Measurements from ENCODE around the gene NQO1. TPM values are rescaled to one million over a fixed set of nuclear protein-coding genes. Genes with fewer than 3 reads are reported as not detected.

NQO1 gene
- total and polyA plus RNA-seq, 2 of the 13 experiments (the other 11 are each of a cell fraction or from before 2014, with no cell fraction given) = 464 to 1,060 TPM

GRCh38 chr16:69680358-69680757, 46.0 kb downstream of the NQO1 start (continued):
- TF ChIP-seq ZNF362 (CRISPR knock-in tag; IDR thresholded peaks at IDR 0.05; ENCODE audit: borderline replicate concordance) = no peak
- no peak for TF ChIP-seq RFXAP (CRISPR knock-in tag; IDR thresholded peaks at IDR 0.05; ENCODE audit: borderline replicate concordance)
- TF ChIP-seq ZC3H13 (CRISPR knock-in tag; IDR thresholded peaks at IDR 0.05) = no peak
- no peak for TF ChIP-seq BCL3 (CRISPR knock-in tag; IDR thresholded peaks at IDR 0.05)
- TF ChIP-seq ZNF562 (CRISPR knock-in tag; IDR thresholded peaks at IDR 0.05; ENCODE audit: borderline replicate concordance) = no peak
- TF ChIP-seq MEIS1 (CRISPR knock-in tag; IDR thresholded peaks at IDR 0.05; ENCODE audit: borderline replicate concordance) = no peak
- no peak for TF ChIP-seq IKZF5 (CRISPR knock-in tag; IDR thresholded peaks at IDR 0.05)
- no peak for TF ChIP-seq ZNF704 (CRISPR knock-in tag; IDR thresholded peaks at IDR 0.05; ENCODE audit: borderline replicate concordance)
- no peak for TF ChIP-seq PHF20 (CRISPR knock-in tag; IDR thresholded peaks at IDR 0.05)
- no peak for TF ChIP-seq ZNF607 (CRISPR knock-in tag; IDR thresholded peaks at IDR 0.05; ENCODE audit: borderline replicate concordance)
- no peak for TF ChIP-seq MTERF4 (CRISPR knock-in tag; IDR thresholded peaks at IDR 0.05)
- no peak for TF ChIP-seq ZBTB38 (CRISPR knock-in tag; IDR thresholded peaks at IDR 0.05)
- TF ChIP-seq RBFOX2 (IDR thresholded peaks at IDR 0.05; ENCODE audit: low read depth, low read length) = no peak
- TF ChIP-seq ZNF883 (CRISPR knock-in tag; IDR thresholded peaks at IDR 0.05; ENCODE audit: not compliant biosample characterization) = no peak
- TF ChIP-seq NFAT5 (CRISPR knock-in tag; IDR thresholded peaks at IDR 0.05) = no peak
- TF ChIP-seq THAP7 (CRISPR knock-in tag; IDR thresholded peaks at IDR 0.05) = no peak
- TF ChIP-seq GABPB1 (CRISPR knock-in tag; IDR thresholded peaks at IDR 0.05) = no peak
- TF ChIP-seq ZNF598 (CRISPR knock-in tag; IDR thresholded peaks at IDR 0.05; ENCODE audit: borderline replicate concordance) = no peak

All from HepG2 (cell line).